Duodenal mucosa (tissue), 2 donors: ENCODE measurements around the gene CNOT6.

Experiments
- H3K27ac ChIP-seq: one replicate; pipeline ENCODE4 v1.7.0; 2013; ENCODE audit warnings: low read depth, low read length
- H3K27me3 ChIP-seq, 2 donors: one replicate each; pipeline ENCODE4 v1.7.0; 2013; ENCODE audit warnings: low read length in 2 of 2, control low read depth in 1 of 2; ENCODE audit not compliant: insufficient read depth in 2 of 2, control insufficient read depth in 1 of 2
- H3K36me3 ChIP-seq, 2 donors: one replicate each; pipeline ENCODE4 v1.7.0; 2013; ENCODE audit warnings: low read length in 2 of 2, control low read depth in 1 of 2; ENCODE audit not compliant: insufficient read depth in 2 of 2, control insufficient read depth in 1 of 2
- H3K4me1 ChIP-seq, 2 donors: one replicate each; pipeline ENCODE4 v1.7.0; 2013; ENCODE audit warnings: low read length in 2 of 2, control low read depth in 1 of 2; ENCODE audit not compliant: insufficient read depth in 2 of 2, control insufficient read depth in 1 of 2
- H3K4me3 ChIP-seq, 2 donors: one replicate each; pipeline ENCODE4 v1.7.0; 2013; ENCODE audit warnings: low read length in 2 of 2, low read depth in 1 of 2
- H3K9ac ChIP-seq, 2 donors: one replicate each; pipeline ENCODE4 v1.7.0; 2013; ENCODE audit warnings: low read length in 2 of 2, low read depth in 1 of 2
- H3K9me3 ChIP-seq, 2 donors: one replicate each; pipeline ENCODE4 v1.7.0; 2013; ENCODE audit warnings: low read length in 2 of 2, control low read depth in 1 of 2; ENCODE audit not compliant: control insufficient read depth in 1 of 2

CNOT6 gene

GRCh38 chr5:180589771-180590542, 95.8 kb downstream of the CNOT6 start:
- no peak overlapping the region for H3K9ac ChIP-seq
- no peak overlapping the region for H3K27ac ChIP-seq
- no peaks in the 10 kb centered on the region for H3K9me3 ChIP-seq
- H3K4me3 ChIP-seq, result no peak overlapping the region
- peaks cover 19 to 20% of the 10 kb centered on the region in 2 donors for H3K27me3 ChIP-seq
- no peaks in the 10 kb centered on the region for H3K36me3 ChIP-seq
- H3K4me1 ChIP-seq, result no peaks in the 10 kb centered on the region

DNA sequence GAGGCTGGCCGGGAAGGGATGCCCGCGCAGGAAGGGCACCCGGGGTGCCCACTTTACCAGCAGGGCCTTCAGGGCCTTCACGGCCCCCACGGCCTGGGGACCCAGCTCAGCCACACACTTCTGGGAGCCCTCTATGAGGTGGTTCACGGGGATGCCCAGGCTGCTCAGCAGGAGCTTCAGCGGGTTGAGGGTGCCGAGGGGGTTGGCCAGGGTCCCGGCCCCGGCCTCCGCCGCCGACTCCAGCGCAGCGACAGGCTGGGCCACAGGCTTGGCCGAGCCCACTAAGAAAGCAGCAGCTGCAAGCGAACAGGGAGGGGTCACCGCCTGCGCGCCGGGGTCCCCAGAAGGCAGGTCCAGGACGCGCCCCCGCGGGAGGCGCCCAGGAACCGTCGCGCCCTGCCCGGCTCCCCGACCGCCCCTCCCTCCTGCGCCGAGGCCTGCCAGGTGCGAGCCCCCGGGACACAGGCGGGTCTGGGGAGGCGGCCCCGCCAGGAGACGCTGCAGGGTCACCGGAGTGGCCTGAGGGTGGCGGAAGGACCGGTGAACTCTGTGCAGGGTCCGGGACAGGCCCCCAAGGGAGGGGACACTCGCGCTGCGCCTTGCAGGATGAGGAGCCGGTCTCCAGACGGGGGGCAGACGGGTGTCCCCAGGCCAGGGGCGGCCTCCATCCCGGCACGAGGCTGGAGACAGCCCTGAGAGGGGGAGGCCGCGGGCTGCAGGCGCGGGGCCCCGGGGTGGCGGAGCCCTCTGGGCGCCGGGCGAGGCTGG, 96.5 kb downstream of the CNOT6 start:
- Histone ChIP-seq H3K9ac (no peak overlapping the region), H3K36me3 (no peaks in the 10 kb centered on the region), H3K27ac (no peak overlapping the region), H3K9me3 (no peaks in the 10 kb centered on the region), H3K4me1 (no peaks in the 10 kb centered on the region), H3K27me3 (peaks cover 19 to 20% of the 10 kb centered on the region in 2 donors), H3K4me3 (no peak overlapping the region)

GRCh38 chr5:180591311-180591887, 97.2 kb downstream of the CNOT6 start, which contains the start of gene SCGB3A1:
Gene SCGB3A1 (minus strand): TSS chr5:180591499. CDS start chr5:180591462, 37 bp downstream.
- H3K4me1 ChIP-seq, result no peaks in the 10 kb centered on the region
- peaks cover 19 to 20% of the 10 kb centered on the region in 2 donors for H3K27me3 ChIP-seq
- H3K4me3 ChIP-seq, result no peak within 1 kb of the TSS

DNA sequence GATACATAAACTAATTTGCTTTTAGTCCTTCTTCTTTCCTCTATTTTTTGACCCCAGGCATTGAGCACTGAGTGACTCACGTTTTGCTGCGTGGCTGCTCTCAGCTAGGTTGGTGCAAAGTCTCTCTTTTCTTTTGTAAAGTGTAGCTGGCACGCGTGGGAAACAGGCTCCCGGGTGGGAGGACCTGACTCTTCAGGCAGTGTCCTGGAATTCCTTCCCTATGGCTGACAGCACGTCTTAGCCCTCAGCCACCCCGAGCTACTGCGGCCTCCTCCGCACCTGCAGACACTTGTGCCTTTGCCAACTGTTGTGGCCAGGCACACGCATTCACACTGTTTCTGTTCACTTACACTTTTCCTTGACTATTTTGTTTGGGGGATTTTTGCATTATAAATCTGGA, 98.0 kb downstream of the CNOT6 start:
- Histone ChIP-seq H3K4me3 (no peak overlapping the region), H3K27me3 (peaks cover 19 to 20% of the 10 kb centered on the region in 2 donors)

More at GRCh38 chr5:180591311-180591887, 97.2 kb downstream of the CNOT6 start, which contains the start of gene SCGB3A1:
- no peaks in the 10 kb centered on the region for H3K36me3 ChIP-seq
- no peak within 1 kb of the TSS for H3K27ac ChIP-seq
- H3K9me3 ChIP-seq, result no peaks in the 10 kb centered on the region
- H3K9ac ChIP-seq, result no peak within 1 kb of the TSS

GRCh38 chr5:180593446-180594206, 99.4 kb downstream of the CNOT6 start:
- H3K27ac ChIP-seq, result no peak overlapping the region
- no peaks in the 10 kb centered on the region for H3K9me3 ChIP-seq
- H3K27me3 ChIP-seq, result peaks cover 11 to 15% of the 10 kb centered on the region in 2 donors
- no peaks in the 10 kb centered on the region for H3K4me1 ChIP-seq
- H3K4me3 ChIP-seq, result no peak overlapping the region
- no peak overlapping the region for H3K9ac ChIP-seq
- no peaks in the 10 kb centered on the region for H3K36me3 ChIP-seq

More for the DNA sequence above, 98.0 kb downstream of the CNOT6 start:
- Histone ChIP-seq H3K36me3 (no peaks in the 10 kb centered on the region), H3K27ac (no peak overlapping the region), H3K9me3 (no peaks in the 10 kb centered on the region), H3K9ac (no peak overlapping the region), H3K4me1 (no peaks in the 10 kb centered on the region)

GRCh38 chr5:180594311-180595045, 100.3 kb downstream of the CNOT6 start:
- Histone ChIP-seq H3K4me3 (no peak overlapping the region), H3K4me1 (no peaks in the 10 kb centered on the region), H3K36me3 (no peaks in the 10 kb centered on the region), H3K9me3 (no peaks in the 10 kb centered on the region), H3K27me3 (peaks cover 11 to 12% of the 10 kb centered on the region in 2 donors), H3K27ac (no peak overlapping the region), H3K9ac (no peak overlapping the region)

- peaks cover 6 to 11% of the 10 kb centered on the region in 2 donors for H3K27me3 ChIP-seq
- no peaks in the 10 kb centered on the region for H3K9me3 ChIP-seq
- H3K27ac ChIP-seq, result no peak overlapping the region
- H3K36me3 ChIP-seq, result no peaks in the 10 kb centered on the region
- H3K9ac ChIP-seq, result no peak overlapping the region
- H3K4me3 ChIP-seq, result no peak overlapping the region
- H3K4me1 ChIP-seq, result no peaks in the 10 kb centered on the region
These were observed 100.8 kb downstream of the CNOT6 start for GRCh38 chr5:180595046-180595379.

GRCh38 chr5:180595381-180596114, 101.4 kb downstream of the CNOT6 start:
- no peak overlapping the region for H3K27ac ChIP-seq

More at GRCh38 chr5:180595381-180596114, 101.4 kb downstream of the CNOT6 start:
- no peak overlapping the region for H3K9ac ChIP-seq
- no peaks in the 10 kb centered on the region for H3K4me1 ChIP-seq
- H3K36me3 ChIP-seq, result no peaks in the 10 kb centered on the region
- no peak overlapping the region for H3K4me3 ChIP-seq
- H3K27me3 ChIP-seq, result peaks cover 1 to 9% of the 10 kb centered on the region in 2 donors
- no peaks in the 10 kb centered on the region for H3K9me3 ChIP-seq
